ENCODE results near the gene PIGW. TPM values are rescaled to one million over a fixed set of nuclear protein-coding genes. Genes with fewer than 3 reads are reported as not detected.

PIGW gene, protein sequence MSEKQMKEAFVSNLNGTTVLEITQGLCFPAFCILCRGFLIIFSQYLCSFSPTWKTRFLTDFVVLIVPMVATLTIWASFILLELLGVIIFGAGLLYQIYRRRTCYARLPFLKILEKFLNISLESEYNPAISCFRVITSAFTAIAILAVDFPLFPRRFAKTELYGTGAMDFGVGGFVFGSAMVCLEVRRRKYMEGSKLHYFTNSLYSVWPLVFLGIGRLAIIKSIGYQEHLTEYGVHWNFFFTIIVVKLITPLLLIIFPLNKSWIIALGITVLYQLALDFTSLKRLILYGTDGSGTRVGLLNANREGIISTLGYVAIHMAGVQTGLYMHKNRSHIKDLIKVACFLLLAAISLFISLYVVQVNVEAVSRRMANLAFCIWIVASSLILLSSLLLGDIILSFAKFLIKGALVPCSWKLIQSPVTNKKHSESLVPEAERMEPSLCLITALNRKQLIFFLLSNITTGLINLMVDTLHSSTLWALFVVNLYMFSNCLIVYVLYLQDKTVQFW
- total RNA-seq = 1 to 10 TPM; 3.3 to 3.4 TPM
- polyA plus RNA-seq (2013, experiment 1 of 2) = 7.8 TPM
- polyA plus RNA-seq (2013, experiment 2 of 2) = 7.0 TPM
- 4.1 to 63.0 (median 11.9) reads per million in 172 experiments for total RNA-seq

DNA sequence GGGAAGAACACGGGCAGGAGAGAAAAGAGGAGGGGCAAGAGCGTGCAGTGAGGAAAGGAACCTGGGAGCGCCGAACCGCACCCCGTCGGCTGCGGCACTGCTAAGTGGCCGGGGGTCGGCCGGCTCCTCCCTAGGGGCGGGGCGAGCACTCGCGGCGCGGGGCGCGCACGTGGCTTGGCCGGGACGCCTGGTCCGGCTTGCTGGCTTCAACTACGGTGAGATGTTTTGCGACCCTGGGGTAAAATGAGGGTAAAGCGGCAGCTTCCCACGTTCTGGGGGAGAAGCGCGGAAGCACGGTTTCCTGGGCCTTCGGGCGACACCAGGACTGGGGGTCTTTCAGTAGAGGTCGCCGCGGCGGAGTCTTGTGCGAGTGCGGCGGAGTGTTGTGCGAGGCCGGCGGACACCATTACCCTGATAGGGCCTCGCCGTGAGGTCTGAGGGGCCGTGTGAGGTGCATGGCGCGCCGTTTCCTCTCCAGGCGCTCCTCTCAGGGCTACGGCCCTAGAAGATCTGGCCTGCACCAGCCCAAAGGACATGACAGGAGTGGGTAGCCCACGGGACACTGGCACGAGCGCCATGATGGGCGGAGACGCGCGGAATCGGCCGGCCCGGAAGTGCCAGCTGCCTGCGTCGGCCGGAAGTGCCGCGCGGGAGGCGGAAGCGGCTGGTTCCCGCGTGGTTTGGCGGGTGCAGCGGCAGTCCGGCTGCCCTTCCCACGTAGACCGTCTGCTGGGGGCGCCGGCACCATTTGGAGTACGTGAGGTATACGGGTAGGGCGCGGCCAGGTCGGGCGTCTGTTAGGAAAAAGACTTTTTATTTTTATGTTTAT, at the start of gene PIGW, which contains the start of gene MYO19:
Gene PIGW, plus strand, starts transcription at position 148 of the 829 bp plus-strand sequence. CDS start 2,115 bp downstream, outside the sequence.
Gene MYO19, minus strand, starts transcription at position 29 of the 829 bp plus-strand sequence. CDS start 2,330 bp downstream, outside the sequence.
- Histone ChIP-seq H3K9me3 (ENCODE audit: control insufficient read depth in 1 of 2, insufficient read depth in 1 of 2, low read length in 2 of 2) (no peaks in the 10 kb centered on the region), H3K27me3 (ENCODE audit: control insufficient read depth in 1 of 2, insufficient read depth in 2 of 2, low read length in 2 of 2) (no peaks in the 10 kb centered on the region), H3K4me3 (ENCODE audit: low read length) (peak within 1 kb of the TSS; percentile 95), H3K4me1 (ENCODE audit: insufficient read depth, low read length) (peaks cover 19% of the 10 kb centered on the region), H3K36me3 (ENCODE audit: insufficient read depth, low read length) (peaks cover 12% of the 10 kb centered on the region), H3K27ac (ENCODE audit: low read depth in 1 of 2, low read length in 2 of 2) (peak within 1 kb of the TSS; percentile 95 to 97)
- peaks cover 28% of the 10 kb centered on the region for H3K36me3 Mint-ChIP-seq (ENCODE audit: low read depth)
- H3K4me1 Mint-ChIP-seq (ENCODE audit: low read depth) = peaks cover 25% of the 10 kb centered on the region
- peak within 1 kb of the TSS; percentile 93 for H3K4me3 Mint-ChIP-seq
- intact Hi-C loops (cut with DNase I, micrococcal nuclease) = loop anchor here (1.0 to 5.0 kb wide), 4 partner anchors 9 to 57 kb away; partner anchors contain the start of genes DHRS11 (in 1 of the 2), GGNBP2 (in 1 of the 2) and ZNHIT3 (in 1 of the 2)
- CTCF ChIA-PET = interaction anchor here (0.5 to 3.1 kb wide), 11 partner anchors 9 to 513 kb away, joined by 3 to 33 read pairs (median 4); partner anchors contain the start of genes GGNBP2 and MRM1
- POLR2A ChIA-PET = interaction anchor here (0.6 to 3.6 kb wide), 20 partner anchors 10 to 957 kb away, joined by 3 to 145 read pairs (median 4); partner anchors contain the start of genes GGNBP2, MRM1, PEX12 and ZNHIT3
- ATAC-seq (ENCODE audit: poor library complexity) (peak; percentile 73), DNase-seq (peak; percentile 70 to 94 (median 80))
- H3K27me3 Mint-ChIP-seq = no peaks in the 10 kb centered on the region
- no peaks in the 10 kb centered on the region for H3K9me3 Mint-ChIP-seq
- TF ChIP-seq, protein P1, sequence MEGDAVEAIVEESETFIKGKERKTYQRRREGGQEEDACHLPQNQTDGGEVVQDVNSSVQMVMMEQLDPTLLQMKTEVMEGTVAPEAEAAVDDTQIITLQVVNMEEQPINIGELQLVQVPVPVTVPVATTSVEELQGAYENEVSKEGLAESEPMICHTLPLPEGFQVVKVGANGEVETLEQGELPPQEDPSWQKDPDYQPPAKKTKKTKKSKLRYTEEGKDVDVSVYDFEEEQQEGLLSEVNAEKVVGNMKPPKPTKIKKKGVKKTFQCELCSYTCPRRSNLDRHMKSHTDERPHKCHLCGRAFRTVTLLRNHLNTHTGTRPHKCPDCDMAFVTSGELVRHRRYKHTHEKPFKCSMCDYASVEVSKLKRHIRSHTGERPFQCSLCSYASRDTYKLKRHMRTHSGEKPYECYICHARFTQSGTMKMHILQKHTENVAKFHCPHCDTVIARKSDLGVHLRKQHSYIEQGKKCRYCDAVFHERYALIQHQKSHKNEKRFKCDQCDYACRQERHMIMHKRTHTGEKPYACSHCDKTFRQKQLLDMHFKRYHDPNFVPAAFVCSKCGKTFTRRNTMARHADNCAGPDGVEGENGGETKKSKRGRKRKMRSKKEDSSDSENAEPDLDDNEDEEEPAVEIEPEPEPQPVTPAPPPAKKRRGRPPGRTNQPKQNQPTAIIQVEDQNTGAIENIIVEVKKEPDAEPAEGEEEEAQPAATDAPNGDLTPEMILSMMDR (IDR thresholded peaks at IDR 0.05) = no peak
- peak within 1 kb of the TSS; percentile 95 for H3K27ac Mint-ChIP-seq

DNA sequence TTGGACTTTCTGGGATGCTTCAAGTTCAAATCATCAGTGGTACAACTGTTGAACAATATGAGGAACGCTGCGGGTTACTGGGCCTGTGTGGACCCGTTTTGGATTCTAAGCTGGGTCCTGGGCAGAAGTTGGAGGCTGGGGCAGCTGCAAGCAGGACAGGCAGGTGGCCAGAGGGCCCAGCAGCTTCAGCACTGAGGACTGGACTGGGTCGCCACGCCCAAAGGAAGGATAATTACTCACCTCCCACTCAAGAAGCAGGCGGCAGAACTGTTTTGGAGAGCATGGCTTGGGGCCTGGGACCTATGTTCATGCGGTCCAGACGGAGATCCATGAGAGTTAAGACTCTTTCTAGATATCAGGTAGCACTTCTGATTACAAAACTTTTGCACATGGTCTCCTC, 49.8 kb upstream of the PIGW start:
- H3K9me3 ChIP-seq (ENCODE audit: control insufficient read depth in 1 of 2, insufficient read depth in 1 of 2, low read length in 2 of 2) = no peaks in the 10 kb centered on the region
- Mint-ChIP-seq H3K27ac (peak overlapping the region; percentile 88), H3K9me3 (no peaks in the 10 kb centered on the region), H3K27me3 (peaks cover 14% of the 10 kb centered on the region), H3K4me3 (peak overlapping the region; percentile 99), H3K36me3 (ENCODE audit: low read depth) (peaks cover 23% of the 10 kb centered on the region), H3K4me1 (ENCODE audit: low read depth) (peaks cover 33% of the 10 kb centered on the region)
- peaks cover 7% of the 10 kb centered on the region for H3K36me3 ChIP-seq (ENCODE audit: insufficient read depth, low read length)
- peaks cover 45% of the 10 kb centered on the region for H3K4me1 ChIP-seq (ENCODE audit: insufficient read depth, low read length)
- intact Hi-C loops (cut with DNase I, micrococcal nuclease) = loop anchor here (5.0 to 10.0 kb wide), 7 partner anchors 47 to 1000 kb away; partner anchors contain the start of genes DHRS11 (in 1 of the 2), DUSP14 (in 1 of the 2), LYZL6 (in 1 of the 2) and MYO19 (in 1 of the 2)
- DNase-seq = no peak
- TF ChIP-seq, protein P1 (IDR thresholded peaks at IDR 0.05) = no peak
- H3K4me3 ChIP-seq (ENCODE audit: low read length) = no peak overlapping the region
- ChIA-PET CTCF (no interaction called here), POLR2A (interaction anchor here (1.3 to 4.6 kb wide), 3 partner anchors 50 to 61 kb away, joined by 4 to 31 read pairs (median 23); partner anchors contain the start of genes GGNBP2, MYO19 and PIGW)
- H3K27ac ChIP-seq (ENCODE audit: low read depth in 1 of 2, low read length in 2 of 2) = no peak overlapping the region
- H3K27me3 ChIP-seq (ENCODE audit: control insufficient read depth in 1 of 2, insufficient read depth in 2 of 2, low read length in 2 of 2) = peaks cover 8 to 11% of the 10 kb centered on the region in 2 experiments
- ATAC-seq (ENCODE audit: poor library complexity) = no peak

Data from CD4-positive, alpha-beta T cell (primary cell).